ENCODE measurements around the gene ENPP3.
"Not testable (repeated sequence)": the region's sequence is repeated elsewhere in the genome, so short reads cannot be mapped to it uniquely, and the experiment has no call there.

Gene ENPP3

GRCh38 chr6:131739136-131739535 is 102.0 kb downstream of the ENPP3 start:
- no peak for DNase-seq

GRCh38 chr6:131740161-131740560 is 103.1 kb downstream of the ENPP3 start:
- DNase-seq, result no peak

- no peak for DNase-seq
These were observed 104.7 kb downstream of the ENPP3 start for GRCh38 chr6:131741688-131742393.

GRCh38 chr6:131744432-131745287 is 107.6 kb downstream of the ENPP3 start:
- DNase-seq, result no peak

GRCh38 chr6:131745476-131745875 is 108.4 kb downstream of the ENPP3 start:
- no peak for DNase-seq

GRCh38 chr6:131747821-131748353 is 110.8 kb downstream of the ENPP3 start:
- no peak for DNase-seq

GRCh38 chr6:131749023-131749422 is 111.9 kb downstream of the ENPP3 start:
- no peak for DNase-seq

- DNase-seq, result not testable (repeated sequence)
These were observed 114.1 kb downstream of the ENPP3 start for GRCh38 chr6:131751012-131751715.

- DNase-seq, result no peak
These were observed 117.0 kb downstream of the ENPP3 start for GRCh38 chr6:131754088-131754487.

- no peak for DNase-seq
These were observed 117.8 kb downstream of the ENPP3 start for GRCh38 chr6:131754715-131755567.

GRCh38 chr6:131755597-131755996 is 118.5 kb downstream of the ENPP3 start:
- DNase-seq, result no peak

- DNase-seq, result no peak
These were observed 118.9 kb downstream of the ENPP3 start for GRCh38 chr6:131756039-131756438.

GRCh38 chr6:131758920-131759319 is 121.8 kb downstream of the ENPP3 start:
- DNase-seq, result no peak

GRCh38 chr6:131761060-131761761 is 124.1 kb downstream of the ENPP3 start:
- DNase-seq, result no peak

- DNase-seq, result no peak
These were observed 124.6 kb downstream of the ENPP3 start for GRCh38 chr6:131761762-131762067.

- DNase-seq, result no peak
These were observed 125.9 kb downstream of the ENPP3 start for GRCh38 chr6:131762984-131763383.

GRCh38 chr6:131763749-131764148 is 126.6 kb downstream of the ENPP3 start:
- DNase-seq, result no peak

- no peak for DNase-seq
These were observed 127.2 kb downstream of the ENPP3 start for GRCh38 chr6:131764350-131764749.

GRCh38 chr6:131765081-131765803 is 128.1 kb downstream of the ENPP3 start:
- DNase-seq, result no peak

- DNase-seq, result no peak
These were observed 128.7 kb downstream of the ENPP3 start for GRCh38 chr6:131765804-131766135.

GRCh38 chr6:131766631-131767030 is 129.5 kb downstream of the ENPP3 start:
- no peak for DNase-seq

All from T-helper 9 cell (primary cell).